Left kidney (tissue), 2 donors: Measurements from ENCODE around the gene NFATC4. TPM values are rescaled to one million over a fixed set of nuclear protein-coding genes. Genes with fewer than 3 reads are reported as not detected.

Source experiments
- DNase-seq: peaks from one replicate; pipeline ENCODE4 v3.0.0-alpha.2; 2013
- polyA plus RNA-seq: library from polyadenylated mRNA; unstranded; fragments of 120-200 nt; gene quantifications from one replicate; pipeline ENCODE4 v1.2.1, GENCODE V29; 2013; ENCODE audit not compliant: insufficient read length

Gene NFATC4
- polyA plus RNA-seq, 1 donor, result 70.3 TPM

DNA sequence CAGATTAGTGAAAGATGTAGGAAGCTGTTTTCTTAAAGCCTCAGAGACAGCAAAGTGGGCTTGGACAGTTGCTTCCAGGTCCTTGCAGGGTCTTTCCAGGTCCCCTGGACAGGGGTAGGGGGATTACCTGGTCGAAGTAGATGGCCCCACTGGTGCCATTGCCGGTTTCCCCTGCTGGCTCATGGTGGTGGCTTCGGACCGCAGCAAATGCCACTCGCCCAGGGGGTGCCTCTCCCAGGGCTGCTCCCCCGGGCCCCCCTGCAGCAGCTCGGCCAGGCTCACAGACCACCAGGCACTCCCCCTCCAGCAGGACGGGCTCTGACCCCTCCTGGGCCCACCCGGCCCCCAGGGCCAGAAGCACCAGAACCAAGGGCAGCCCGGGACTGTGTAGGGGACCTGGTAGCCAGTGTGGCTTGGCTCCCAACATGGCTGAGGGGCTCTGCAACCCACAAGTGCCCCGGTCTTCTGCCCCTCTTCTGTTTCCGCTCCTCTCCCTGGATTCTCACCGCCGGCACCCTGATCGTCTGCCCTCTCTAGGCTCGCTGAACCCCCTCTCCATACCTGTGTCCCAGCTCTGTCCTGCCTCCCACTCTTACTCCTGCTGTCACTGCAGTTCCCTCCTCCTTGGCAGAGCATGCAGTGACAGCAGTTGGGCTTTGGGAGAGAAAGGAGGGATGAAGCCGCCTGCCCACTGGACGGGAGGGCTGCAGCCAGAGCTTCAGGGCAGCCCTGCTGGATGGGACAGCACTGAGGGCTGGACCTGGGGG is 60.8 kb downstream of the NFATC4 start:
- no peak for DNase-seq

Other genes with a start within 250 kb of the NFATC4 start
- gene FITM1, start 237.5 kb upstream of the NFATC4 start, polyA plus RNA-seq, result 1.1 TPM
- 191 TPM for gene PSME1, start 232.0 kb upstream of the NFATC4 start, polyA plus RNA-seq
- gene EMC9, start 226.6 kb upstream of the NFATC4 start, polyA plus RNA-seq, result 19.2 TPM
- 158 TPM for gene PSME2, start 221.6 kb upstream of the NFATC4 start, polyA plus RNA-seq
- 57.5 TPM for gene RNF31, start 220.7 kb upstream of the NFATC4 start, polyA plus RNA-seq
- gene IRF9, start 206.9 kb upstream of the NFATC4 start, polyA plus RNA-seq, result 64.5 TPM
- gene REC8, start 196.1 kb upstream of the NFATC4 start, polyA plus RNA-seq, result 88.7 TPM
- gene IPO4, start 179.4 kb upstream of the NFATC4 start, polyA plus RNA-seq, result 35.6 TPM
- 39.7 TPM for gene TM9SF1, start 172.7 kb upstream of the NFATC4 start, polyA plus RNA-seq
- 13.3 TPM for gene TSSK4, start 162.5 kb upstream of the NFATC4 start, polyA plus RNA-seq
- gene CHMP4A, start 154.7 kb upstream of the NFATC4 start, polyA plus RNA-seq, result 63.7 TPM
- gene MDP1, start 152.1 kb upstream of the NFATC4 start, polyA plus RNA-seq, result 8.4 TPM
- gene NEDD8, start 135.8 kb upstream of the NFATC4 start, polyA plus RNA-seq, result 231 TPM
- gene GMPR2, start 135.3 kb upstream of the NFATC4 start, polyA plus RNA-seq, result 121 TPM
- 62.4 TPM for gene TINF2, start 125.6 kb upstream of the NFATC4 start, polyA plus RNA-seq
- 2.3 TPM for gene TGM1, start 105.0 kb upstream of the NFATC4 start, polyA plus RNA-seq
- gene RABGGTA, start 96.6 kb upstream of the NFATC4 start, polyA plus RNA-seq, result 18.8 TPM
- gene DHRS1, start 68.4 kb upstream of the NFATC4 start, polyA plus RNA-seq, result 48.9 TPM
- 29.0 TPM for gene NOP9, start 68.3 kb upstream of the NFATC4 start, polyA plus RNA-seq
- gene CIDEB, start 60.2 kb upstream of the NFATC4 start, polyA plus RNA-seq, result 24.8 TPM
- gene LTB4R2, start 58.0 kb upstream of the NFATC4 start, polyA plus RNA-seq, result 4.6 TPM
- 6.7 TPM for gene LTB4R, start 56.7 kb upstream of the NFATC4 start, polyA plus RNA-seq
- 22.4 TPM for gene ADCY4, start 33.1 kb upstream of the NFATC4 start, polyA plus RNA-seq
- gene RIPK3, start 28.2 kb upstream of the NFATC4 start, polyA plus RNA-seq, result 3.5 TPM
- gene NYNRIN, start 30.8 kb downstream of the NFATC4 start, polyA plus RNA-seq, result 54.6 TPM
- gene CBLN3, start 61.5 kb downstream of the NFATC4 start, polyA plus RNA-seq, result 3.7 TPM
- 50.5 TPM for gene KHNYN, start 61.8 kb downstream of the NFATC4 start, polyA plus RNA-seq
- gene SDR39U1, start 74.6 kb downstream of the NFATC4 start, polyA plus RNA-seq, result 55.4 TPM
- 0.42 TPM for gene CMA1, start 140.1 kb downstream of the NFATC4 start, polyA plus RNA-seq
- gene CTSG, start 208.1 kb downstream of the NFATC4 start, polyA plus RNA-seq, result 0.27 TPM
- gene GZMH, start 241.5 kb downstream of the NFATC4 start, polyA plus RNA-seq, result not detected